Prostate gland (tissue), 2 donors: ENCODE data around the gene TEX2. TPM values are rescaled to one million over a fixed set of nuclear protein-coding genes. Genes with fewer than 3 reads are reported as not detected.
A peak's percentile ranks its signal among the peaks of the same experiment; 100 is the strongest.

Experiments
- DNase-seq: peaks from one replicate; pipeline ENCODE4 v3.0.0-alpha.2; 2019; ENCODE audit warnings: low spot score
- H3K27ac ChIP-seq, 2 donors: fragments of 200-600 bp; sonication (generic); 2 replicates each; pipeline ENCODE4 v1.5.1; 2017 to 2019
- H3K27me3 ChIP-seq: fragments of 200-600 bp; sonication (generic); replicated peaks from 2 replicates; pipeline ENCODE4 v1.5.1; 2019; ENCODE audit not compliant: insufficient read depth
- H3K36me3 ChIP-seq, 2 donors: fragments of 200-600 bp; sonication (generic); 1 replicate in 1 of 2; 2 replicates in 1 of 2; pipeline versions ENCODE4 v1.5.1 to v1.8.1; 2017 to 2019
- H3K4me1 ChIP-seq: fragments of 200-600 bp; sonication (generic); replicated peaks from 2 replicates; pipeline ENCODE4 v1.5.1; 2019
- H3K4me3 ChIP-seq, 2 donors: fragments of 200-600 bp; sonication (generic); 2 replicates each; pipeline ENCODE4 v1.5.1; 2017 to 2019
- H3K9me3 ChIP-seq: fragments of 200-600 bp; sonication (generic); 2 replicates; pipeline ENCODE4 v1.5.1; 2017
- CTCF ChIP-seq, 4 experiments: fragments of 200-600 bp in 2 of 4; fragments of 450-650 bp in 2 of 4; sonication (generic) in 2 of 4; IDR thresholded peaks; 1 replicate in 3 of 4; 2 replicates in 1 of 4; pipeline ENCODE4 v1.5.1; 2016 to 2019; ENCODE audit warnings: antibody characterized with exemption in 4 of 4, mild to moderate bottlenecking in 2 of 4, moderate library complexity in 2 of 4
- POLR2A ChIP-seq: fragments of 450-650 bp; IDR thresholded peaks from one replicate; pipeline ENCODE4 v1.6.1; 2016; ENCODE audit warnings: antibody characterized with exemption, mild to moderate bottlenecking
- POLR2AphosphoS5 ChIP-seq: sonication (generic); formaldehyde crosslinking; IDR thresholded peaks from one replicate; pipeline ENCODE4 v1.6.1; 2017; ENCODE audit warnings: antibody characterized with exemption
- WGBS: methylation state at CpG from one replicate; pipeline ENCODE4 v1.1.5; 2018; 5-methylcytosine and 5-hydroxymethylcytosine counted together
- intact Hi-C: fragments of 100-400 bp; cut with DNase I; formaldehyde crosslinking; loops from one replicate; pipeline ENCODE4 v1.14.2; 2022
- total RNA-seq, 2 donors: library from RNA; depleted of rRNA; stranded (reverse); fragments of >200 nt; gene quantifications; one replicate each; pipeline ENCODE4 v1.1.0, GENCODE V29; 2016

Gene TEX2
- 10 to 100 TPM; 31.3 to 43.8 TPM for total RNA-seq

DNA sequence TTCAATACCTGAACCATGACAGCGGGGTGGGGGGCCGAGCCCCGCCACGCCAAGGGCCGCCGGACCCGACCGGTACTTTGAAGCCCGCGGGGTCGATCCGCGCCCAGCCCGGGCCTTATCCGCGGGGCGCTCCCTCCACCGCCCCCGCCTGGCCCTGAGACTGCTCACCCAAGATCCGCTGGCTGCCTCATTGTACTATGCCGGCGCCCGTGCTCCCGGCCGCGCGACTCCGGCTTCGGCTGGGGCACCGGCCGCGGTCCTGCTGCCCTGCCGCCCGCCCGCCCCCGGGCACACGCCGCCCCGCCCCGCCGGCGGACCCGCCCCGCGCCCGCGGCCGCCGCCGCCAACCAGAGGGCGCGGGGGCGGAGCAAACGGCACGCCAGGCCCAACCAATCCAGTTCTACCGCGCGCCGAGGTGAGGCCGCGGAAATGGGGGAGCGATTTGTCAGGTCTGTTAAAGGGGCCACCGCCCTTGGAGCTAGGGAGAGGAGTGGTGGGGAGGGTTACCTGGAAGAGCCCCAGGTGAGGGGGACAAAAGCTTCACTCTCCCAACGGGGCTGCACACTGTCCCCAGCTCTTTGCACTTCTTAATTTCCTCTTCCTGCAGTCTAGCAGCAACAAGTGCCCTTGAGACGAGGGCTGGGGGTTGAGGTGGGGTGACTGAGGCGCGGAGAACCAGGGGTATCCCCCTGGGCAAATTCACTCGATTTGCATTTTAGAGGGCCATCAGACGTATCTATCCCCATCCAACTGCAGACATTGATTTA lies at the start of gene TEX2:
TEX2 (minus strand) TSS at position 261 of the 767 bp plus-strand sequence. CDS start 49,043 bp downstream, outside the sequence.
- no peaks in the 10 kb centered on the region for H3K4me1 ChIP-seq
- peak; percentile 59 for TF ChIP-seq POLR2AphosphoS5
- peak; percentile 71 for TF ChIP-seq POLR2A
- no peak for TF ChIP-seq CTCF (IDR thresholded peaks at IDR 0.05)
- H3K9me3 ChIP-seq = no peaks in the 10 kb centered on the region
- no peaks in the 10 kb centered on the region for H3K36me3 ChIP-seq
- peak within 1 kb of the TSS; percentile 82 to 89 for H3K27ac ChIP-seq
- 3% methylated on average over 29 of the region's 69 CpGs for WGBS
- peak within 1 kb of the TSS; percentile 89 to 96 for H3K4me3 ChIP-seq
- H3K27me3 ChIP-seq = no peaks in the 10 kb centered on the region
- intact Hi-C loops = loop anchor here (5.0 to 10.0 kb wide), 2 partner anchors 116 to 208 kb away; no protein-coding TSS in a partner anchor
- peak; percentile 86 for DNase-seq

DNA sequence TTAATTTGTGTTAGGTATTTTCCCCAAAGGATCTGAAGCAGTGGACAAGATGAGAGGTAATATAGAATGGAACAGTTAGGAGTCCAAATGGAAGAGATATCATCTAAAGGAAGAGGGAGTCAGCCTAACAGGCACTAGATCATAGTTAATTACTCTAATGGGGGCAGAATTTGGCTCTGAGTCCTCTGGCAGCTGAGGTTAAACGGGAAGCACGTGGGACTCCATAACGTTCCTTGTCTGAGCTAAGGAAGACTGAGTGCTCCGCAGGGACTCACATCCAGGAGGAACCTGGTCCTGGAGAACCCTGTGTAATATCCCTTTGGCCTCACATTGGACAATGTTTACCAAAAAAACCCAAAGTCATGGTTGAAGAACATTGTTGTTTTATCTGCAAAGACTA lies 46.6 kb upstream of the TEX2 start:
- 52% methylated on average over 4 of the region's 4 CpGs for WGBS
- Histone ChIP-seq H3K4me1 (no peaks in the 10 kb centered on the region), H3K27me3 (no peaks in the 10 kb centered on the region), H3K27ac (no peak overlapping the region), H3K36me3 (no peaks in the 10 kb centered on the region), H3K9me3 (no peaks in the 10 kb centered on the region), H3K4me3 (no peak overlapping the region)
- no peak for DNase-seq
- intact Hi-C loops = no loop called here
- TF ChIP-seq POLR2A (no peak), CTCF (IDR thresholded peaks at IDR 0.05) (no peak), POLR2AphosphoS5 (no peak)

- Histone ChIP-seq H3K36me3 (no peaks in the 10 kb centered on the region), H3K9me3 (no peaks in the 10 kb centered on the region)
Measured at GRCh38 chr17:64309021-64309420, 46.0 kb upstream of the TEX2 start.

GRCh38 chr17:64306850-64307463 lies 43.9 kb upstream of the TEX2 start:
- Histone ChIP-seq H3K9me3 (no peaks in the 10 kb centered on the region), H3K27ac (no peak overlapping the region), H3K36me3 (no peaks in the 10 kb centered on the region), H3K4me1 (no peaks in the 10 kb centered on the region), H3K4me3 (no peak overlapping the region), H3K27me3 (no peaks in the 10 kb centered on the region)
- TF ChIP-seq POLR2AphosphoS5 = peak; percentile 19
- TF ChIP-seq POLR2A = no peak
- TF ChIP-seq CTCF (IDR thresholded peaks at IDR 0.05) = peak; percentile 67 to 81 (median 74)
- intact Hi-C loops = no loop called here
- WGBS = 46% methylated on average over 11 of the region's 11 CpGs
- peak; percentile 43 for DNase-seq

More at GRCh38 chr17:64309021-64309420, 46.0 kb upstream of the TEX2 start:
- intact Hi-C loops = no loop called here
- Histone ChIP-seq H3K27ac (no peak overlapping the region), H3K4me3 (no peak overlapping the region), H3K27me3 (no peaks in the 10 kb centered on the region), H3K4me1 (no peaks in the 10 kb centered on the region)
- no peak for TF ChIP-seq POLR2A
- TF ChIP-seq POLR2AphosphoS5 = no peak
- no peak for TF ChIP-seq CTCF (IDR thresholded peaks at IDR 0.05)
- 74% methylated on average over 2 of the region's 2 CpGs for WGBS
- DNase-seq = no peak
